Adrenal gland (tissue), 12 donors: ENCODE measurements around the gene PRSS53. TPM values are rescaled to one million over a fixed set of nuclear protein-coding genes. Genes with fewer than 3 reads are reported as not detected.
A peak's percentile ranks its signal among the peaks of the same experiment; 100 is the strongest.

ENCODE experiments used
- DNase-seq, 7 donors: peaks; one replicate each; pipeline ENCODE4 v3.0.0-alpha.2; 2019 to 2020
- H3K27ac ChIP-seq, 5 donors: fragments of 200-600 bp; sonication (generic) in 4 of 5; 1 replicate in 3 of 5; 2 replicates in 2 of 5; pipeline versions ENCODE4 v1.5.1 to v1.8.0; 2016 to 2020; ENCODE audit warnings: mild to moderate bottlenecking in 1 of 5
- H3K27me3 ChIP-seq: fragments of 200-600 bp; 2 replicates; pipeline ENCODE4 v1.8.0; 2021
- H3K36me3 ChIP-seq, 2 donors: fragments of 200-600 bp; replicated peaks in 1 of 2; 1 replicate in 1 of 2; 2 replicates in 1 of 2; pipeline versions ENCODE4 v1.5.1 to v1.8.0; 2018 to 2022
- H3K4me1 ChIP-seq, 2 donors: fragments of 200-600 bp; replicated peaks in 1 of 2; 1 replicate in 1 of 2; 2 replicates in 1 of 2; pipeline versions ENCODE4 v1.5.1 to v1.8.0; 2018 to 2021
- H3K4me3 ChIP-seq, 4 donors: fragments of 200-600 bp; sonication (generic) in 3 of 4; one replicate each; pipeline ENCODE4 v1.5.1; 2016 to 2018
- H3K9me3 ChIP-seq, 3 donors: fragments of 200-600 bp; sonication (generic) in 1 of 3; replicated peaks in 1 of 3; 1 replicate in 2 of 3; 2 replicates in 1 of 3; pipeline versions ENCODE4 v1.5.1 to v1.8.0; 2016 to 2021
- CTCF ChIP-seq, 6 experiments: fragments of 450-650 bp in 4 of 6; fragments of 200-600 bp in 2 of 6; sonication (generic) in 1 of 6; IDR thresholded peaks; 1 replicate in 5 of 6; 2 replicates in 1 of 6; pipeline versions ENCODE4 v1.5.1 to v1.8.0; 2016 to 2021; ENCODE audit warnings: antibody characterized with exemption in 6 of 6, mild to moderate bottlenecking in 2 of 6, moderate library complexity in 1 of 6
- POLR2A ChIP-seq, 2 donors: fragments of 450-650 bp; IDR thresholded peaks; one replicate each; pipeline ENCODE4 v1.6.1; 2017; ENCODE audit warnings: antibody characterized with exemption in 2 of 2, mild to moderate bottlenecking in 2 of 2, moderate library complexity in 1 of 2
- WGBS, 4 donors: extraction: QIAGEN DNeasy Blood & Tissue Kit in 2 of 4; methylation state at CpG; one replicate each; pipeline versions ENCODE4 v1.1.5 to v1.1.7; 2013 to 2017; 5-methylcytosine and 5-hydroxymethylcytosine counted together
- intact Hi-C, 2 donors: fragments of 100-400 bp; cut with DNase I; formaldehyde crosslinking; loops; one replicate each; pipeline versions ENCODE4 v1.14.1 to v1.15.0; 2022 to 2023
- polyA plus RNA-seq, 3 donors: library from polyadenylated mRNA; stranded (reverse); fragments of 200-250 nt in 2 of 3; fragments of 350-450 nt in 1 of 3; fragmentation: Illumina TruSeq in 1 of 3; extraction: RNeasy Lipid Tissue Mini Kit (QIAGEN cat#74804) in 1 of 3; gene quantifications; one replicate each; pipeline ENCODE4 v1.2.3, GENCODE V29; 2013 to 2014
- total RNA-seq, 9 donors: library from RNA; depleted of rRNA in 4 of 9; stranded (reverse); fragments of >200 nt in 4 of 9; fragments of 120-200 nt in 1 of 9; fragmentation: NEBNext Ultra II Directional in 1 of 9; extraction: Animal tissue kit (Norgen Biotek cat#: 25700) in 1 of 9; gene quantifications; one replicate each; pipeline versions ENCODE4 v1.1.0 to v1.2.4, GENCODE V29; 2013 to 2023
- donor health status: healthy with polysubstance abuse.
- donor health status: Bipolar disorder and iron deficiency.
- donor health status: DM: yes; HTN: yes; CAD: no.
- donor health status: DM: no; HTN: no; CAD: no.
- donor health status: DM: no; HTN: no; CAD: no.
- donor health status: DM: yes; HTN: yes; CAD: no.

PRSS53 gene
- total and polyA plus RNA-seq, 12 donors, result 0.18 to 11.0 (median 1.1) TPM

- Histone ChIP-seq H3K9me3 (no peaks in the 10 kb centered on the region), H3K4me3 (peak within 1 kb of the TSS; percentile 17 to 80 (median 52)), H3K27ac (peak within 1 kb of the TSS; percentile 64 to 87 (median 79)), H3K4me1 (peaks cover 24 to 35% of the 10 kb centered on the region in 2 donors), H3K36me3 (peaks cover 0 to 38% of the 10 kb centered on the region in 2 donors), H3K27me3 (no peaks in the 10 kb centered on the region)
- peak; percentile 67 to 78 (median 71) for DNase-seq
- intact Hi-C loops, result loop anchor here in 1 of 2 donors (5.0 kb wide), 1 partner anchor 69 kb away; no protein-coding TSS in a partner anchor
- WGBS, 4 donors, result 4 to 64% (median 19%) methylated on average over 4 to 68 of the region's 68 CpGs
- TF ChIP-seq CTCF (IDR thresholded peaks at IDR 0.05), result no peak
- peak; percentile 31 to 38 for TF ChIP-seq POLR2A (IDR thresholded peaks at IDR 0.05)
Measured at GRCh38 chr16:31108035-31108793, 19.5 kb upstream of the PRSS53 start, which contains the start of gene BCKDK. Gene BCKDK, plus strand, starts transcription at chr16:31108386. Its CDS starts 838 bp downstream, at chr16:31109224.

- no peak for TF ChIP-seq POLR2A (IDR thresholded peaks at IDR 0.05)
- TF ChIP-seq CTCF (IDR thresholded peaks at IDR 0.05), result no peak
- intact Hi-C loops, result loop anchor here in 1 of 2 donors (5.0 kb wide), 1 partner anchor 70 kb away; no protein-coding TSS in a partner anchor
- Histone ChIP-seq H3K9me3 (no peaks in the 10 kb centered on the region), H3K4me1 (peaks cover 17 to 28% of the 10 kb centered on the region in 2 donors), H3K27ac (peak overlapping the region in 1 of 5 donors; percentile 87), H3K27me3 (no peaks in the 10 kb centered on the region), H3K36me3 (peaks cover 0 to 33% of the 10 kb centered on the region in 2 donors), H3K4me3 (no peak overlapping the region)
- WGBS, 4 donors, result 92 to 93% (median 92%) methylated on average over 6 of the region's 6 CpGs
- no peak for DNase-seq
Measured at GRCh38 chr16:31107465-31107867, 18.7 kb upstream of the PRSS53 start.

GRCh38 chr16:31106509-31107464 lies 18.0 kb upstream of the PRSS53 start:
- Histone ChIP-seq H3K27ac (peak overlapping the region in 1 of 5 donors; percentile 71), H3K4me3 (no peak overlapping the region), H3K36me3 (peaks cover 0 to 26% of the 10 kb centered on the region in 2 donors), H3K9me3 (no peaks in the 10 kb centered on the region), H3K27me3 (no peaks in the 10 kb centered on the region), H3K4me1 (peaks cover 11 to 22% of the 10 kb centered on the region in 2 donors)
- peak in 2 of 7 donors; percentile 13 to 19 for DNase-seq
- intact Hi-C loops, result loop anchor here in 1 of 2 donors (5.0 kb wide), 1 partner anchor 71 kb away; no protein-coding TSS in a partner anchor
- WGBS, 4 donors, result 91 to 96% (median 93%) methylated on average over 27 to 28 of the region's 28 CpGs
- TF ChIP-seq CTCF (IDR thresholded peaks at IDR 0.05), result no peak
- no peak for TF ChIP-seq POLR2A (IDR thresholded peaks at IDR 0.05)
